A549 (cell line): Measurements from ENCODE around the gene TGFBR1. TPM values are rescaled to one million over a fixed set of nuclear protein-coding genes. Genes with fewer than 3 reads are reported as not detected.

Experiments
- ATAC-seq, 2 experiments: fragments of 200-7000 bp in 1 of 2; fragments of >200 bp in 1 of 2; cut with Nextera tagmentation in 1 of 2; cut with Tn5 transposase in 1 of 2; 3 replicates each; pipeline versions ENCODE4 v1.8.0 to v1.9.1; 2018 to 2020; ENCODE audit warnings: mild to moderate bottlenecking in 1 of 2, moderate library complexity in 1 of 2
- CTCF ChIA-PET: fragments of 300-600 bp; sonication (Branson Sonifier 250); formaldehyde crosslinking; extraction: SDS; loops from one replicate; lab custom pipeline; 2021; ENCODE audit warnings: antibody characterized with exemption, inconsistent platforms; lab: Yijun Ruan, JAX
- POLR2A ChIA-PET: fragments of 350-600 bp; formaldehyde crosslinking; extraction: SDS; loops from one replicate; lab custom pipeline; 2021; ENCODE audit warnings: antibody characterized with exemption, inconsistent platforms; lab: Yijun Ruan, JAX
- DNase-seq, 2 experiments: peaks; one replicate each; pipeline versions ENCODE4 v3.0.0 to v3.0.0-alpha.2; 2011 to 2016; ENCODE audit warnings: low read depth in 1 of 2, low spot score in 1 of 2
- FAIRE-seq: peaks from 2 replicates; lab custom pipeline; 2011; peaks lifted over from hg19 to GRCh38; lab: Jason Lieb, UNC
- H3K27ac ChIP-seq, 2 experiments: fragments of >200 bp; sonication (Bioruptor Twin); formaldehyde crosslinking; 3 replicates each; pipeline ENCODE4 v1.5.1; 2016 to 2017
- H3K4me1 ChIP-seq: fragments of >200 bp; sonication (Bioruptor Twin); formaldehyde crosslinking; 3 replicates; pipeline ENCODE4 v1.6.1; 2016
- H3K4me2 ChIP-seq: fragments of >200 bp; sonication (Bioruptor Twin); formaldehyde crosslinking; 3 replicates; pipeline ENCODE4 v1.6.1; 2016
- H3K4me3 ChIP-seq: fragments of >200 bp; sonication (Bioruptor Twin); formaldehyde crosslinking; 3 replicates; pipeline ENCODE4 v1.5.1; 2016
- H3K9me3 ChIP-seq: fragments of >200 bp; sonication (Bioruptor Twin); formaldehyde crosslinking; 3 replicates; pipeline ENCODE4 v1.6.1; 2016
- CBX8 ChIP-seq: fragments of 200-600 bp; sonication (generic); IDR thresholded peaks from 2 replicates; pipeline ENCODE4 v1.6.1; 2016
- CHD2 ChIP-seq: fragments of 150-350 bp; IDR thresholded peaks from 2 replicates; pipeline ENCODE4 v1.6.1; 2014; ENCODE audit warnings: low read length; ENCODE audit not compliant: partially characterized antibody
- EHF ChIP-seq: fragments of 250-450 bp; sonication (Bioruptor Pico); IDR thresholded peaks from 2 replicates; pipeline ENCODE4 v1.5.0; 2020; ENCODE audit warnings: mild to moderate bottlenecking
- ESRRA ChIP-seq: fragments of 150-350 bp; IDR thresholded peaks from 2 replicates; pipeline ENCODE4 v1.6.1; 2014; ENCODE audit warnings: mild to moderate bottlenecking, low read length, borderline replicate concordance
- FOXS1 ChIP-seq: fragments of 250-450 bp; sonication (Bioruptor Pico); IDR thresholded peaks from 2 replicates; pipeline ENCODE4 v1.5.0; 2020; ENCODE audit warnings: mild to moderate bottlenecking, moderate library complexity
- HDAC2 ChIP-seq: fragments of 200-600 bp; sonication (generic); IDR thresholded peaks from 2 replicates; pipeline ENCODE4 v1.6.1; 2016
- HOXA7 ChIP-seq: fragments of 250-450 bp; sonication (Bioruptor Pico); IDR thresholded peaks from 2 replicates; pipeline ENCODE4 v1.5.0; 2020; ENCODE audit warnings: mild to moderate bottlenecking, moderate library complexity
- HOXB13 ChIP-seq: fragments of 250-450 bp; sonication (Bioruptor Pico); IDR thresholded peaks from 2 replicates; pipeline ENCODE4 v1.5.0; 2020; ENCODE audit warnings: low read depth, mild to moderate bottlenecking, moderate library complexity
- JUNB ChIP-seq: fragments of >200 bp; sonication (Bioruptor Twin); formaldehyde crosslinking; IDR thresholded peaks from 2 replicates; pipeline ENCODE4 v1.6.1; 2016
- NFE2L2 ChIP-seq: fragments of 150-350 bp; conservative IDR thresholded peaks from 2 replicates; pipeline ENCODE4 v1.6.1; 2014; ENCODE audit warnings: low read length
- NPAS2 ChIP-seq: fragments of 250-450 bp; sonication (Bioruptor Pico); IDR thresholded peaks from 2 replicates; pipeline ENCODE4 v1.8.0; 2022; ENCODE audit warnings: mild to moderate bottlenecking, moderate library complexity, borderline replicate concordance
- POLR2A ChIP-seq: IDR thresholded peaks from 2 replicates; pipeline ENCODE4 v1.6.1; 2012; ENCODE audit warnings: mild to moderate bottlenecking, low read length
- RAD21 ChIP-seq, 2 experiments: fragments of >200 bp in 1 of 2; sonication (Bioruptor Twin) in 1 of 2; formaldehyde crosslinking in 1 of 2; IDR thresholded peaks in 1 of 2; conservative IDR thresholded peaks in 1 of 2; 2 replicates in 1 of 2; 3 replicates in 1 of 2; pipeline ENCODE4 v1.6.1; 2012 to 2018; ENCODE audit warnings: inconsistent platforms in 1 of 2
- RCOR1 ChIP-seq: fragments of 150-350 bp; IDR thresholded peaks from 2 replicates; pipeline ENCODE4 v1.6.1; 2014; ENCODE audit warnings: antibody characterized with exemption, low read length, low read depth
- TP53 ChIP-seq: fragments of 250-450 bp; sonication (Bioruptor Pico); IDR thresholded peaks from 2 replicates; pipeline ENCODE4 v1.5.0; 2021; ENCODE audit warnings: mild to moderate bottlenecking, moderate library complexity
- ZNF302 ChIP-seq: fragments of 250-450 bp; sonication (Bioruptor Pico); IDR thresholded peaks from 2 replicates; pipeline ENCODE4 v1.9.0; 2021; ENCODE audit warnings: inconsistent platforms, mild to moderate bottlenecking, moderate library complexity
- WGBS: methylation state at CpG from one replicate; pipeline ENCODE4 v1.1.6; 2017; ENCODE audit errors: missing lambda C conversion rate; 5-methylcytosine and 5-hydroxymethylcytosine counted together
- polyA plus RNA-seq, 4 experiments: library from polyadenylated mRNA; depleted of rRNA in 3 of 4; stranded (reverse); fragments of >200 nt; fragmentation: RNase III in 1 of 4; extraction: RNeasy Plus Mini Kit Qiagen cat#74134 plus additional on column Dnase treatment in 1 of 4; gene quantifications; 2 replicates in 3 of 4; 3 replicates in 1 of 4; pipeline ENCODE4 v1.2.3, GENCODE V29; 2011 to 2017
- TF ChIP-seq, protein P1 (sequence below): fragments of 200-600 bp; sonication (generic); IDR thresholded peaks from 2 replicates; pipeline ENCODE4 v1.6.1; 2016; ENCODE audit warnings: antibody characterized with exemption, mild to moderate bottlenecking, moderate library complexity
- TF ChIP-seq, protein P2 (sequence below): fragments of 250-450 bp; sonication (Bioruptor Pico); IDR thresholded peaks from 2 replicates; pipeline ENCODE4 v1.5.0; 2021; ENCODE audit warnings: mild to moderate bottlenecking, moderate library complexity, borderline replicate concordance
- TF ChIP-seq, protein P3 (sequence below): fragments of 150-350 bp; IDR thresholded peaks from 2 replicates; pipeline ENCODE4 v1.6.1; 2014; ENCODE audit warnings: low read depth, mild to moderate bottlenecking, low read length
- TF ChIP-seq, protein P4 (sequence below): fragments of >200 bp; sonication (Bioruptor Twin); formaldehyde crosslinking; IDR thresholded peaks from 2 replicates; pipeline ENCODE4 v1.6.1; 2016
- TF ChIP-seq, protein P5 (sequence below): IDR thresholded peaks from 2 replicates; pipeline ENCODE4 v1.6.1; 2012

The TGFBR1 gene
- polyA plus RNA-seq, 2 of the 4 experiments (the other 2 are of a cell fraction): 25.8 to 45.5 TPM

DNA sequence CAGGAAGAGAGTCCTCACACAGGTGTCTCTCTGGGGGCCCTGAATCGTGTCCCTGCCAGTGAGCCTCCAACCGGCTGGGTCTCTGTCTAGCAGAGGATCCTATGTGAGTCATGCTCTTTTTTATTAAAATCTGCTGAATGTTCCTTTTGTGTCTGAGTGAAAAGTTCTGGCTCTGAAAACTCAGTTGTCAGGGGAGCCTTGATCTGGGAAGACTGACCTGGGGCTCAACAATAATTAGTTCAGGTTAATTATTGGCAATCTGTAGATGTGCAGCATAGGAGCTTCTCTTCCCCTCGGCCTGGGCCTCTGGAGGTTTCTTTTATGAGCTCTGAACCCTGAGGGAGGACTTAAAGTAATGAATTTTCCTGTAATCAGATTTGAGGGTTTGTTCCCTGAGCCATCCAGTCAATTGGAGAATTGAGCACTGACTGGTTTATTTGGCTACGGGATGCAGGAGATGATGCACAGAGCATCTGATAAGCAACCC lies 71.7 kb downstream of the TGFBR1 start:
- no peak overlapping the region for H3K27ac ChIP-seq
- H3K9me3 ChIP-seq: no peaks in the 10 kb centered on the region
- ChIA-PET CTCF (interaction anchor here (2.1 to 6.8 kb wide), 2 partner anchors 8 to 15 kb away, joined by 8 to 59 read pairs; no protein-coding TSS in a partner anchor), POLR2A (no interaction called here)
- DNase-seq (no peak), FAIRE-seq (no peak), ATAC-seq (no peak)
- no peak overlapping the region for H3K4me3 ChIP-seq
- H3K4me1 ChIP-seq: no peaks in the 10 kb centered on the region
- no peak overlapping the region for H3K4me2 ChIP-seq
- TF ChIP-seq, protein P1, sequence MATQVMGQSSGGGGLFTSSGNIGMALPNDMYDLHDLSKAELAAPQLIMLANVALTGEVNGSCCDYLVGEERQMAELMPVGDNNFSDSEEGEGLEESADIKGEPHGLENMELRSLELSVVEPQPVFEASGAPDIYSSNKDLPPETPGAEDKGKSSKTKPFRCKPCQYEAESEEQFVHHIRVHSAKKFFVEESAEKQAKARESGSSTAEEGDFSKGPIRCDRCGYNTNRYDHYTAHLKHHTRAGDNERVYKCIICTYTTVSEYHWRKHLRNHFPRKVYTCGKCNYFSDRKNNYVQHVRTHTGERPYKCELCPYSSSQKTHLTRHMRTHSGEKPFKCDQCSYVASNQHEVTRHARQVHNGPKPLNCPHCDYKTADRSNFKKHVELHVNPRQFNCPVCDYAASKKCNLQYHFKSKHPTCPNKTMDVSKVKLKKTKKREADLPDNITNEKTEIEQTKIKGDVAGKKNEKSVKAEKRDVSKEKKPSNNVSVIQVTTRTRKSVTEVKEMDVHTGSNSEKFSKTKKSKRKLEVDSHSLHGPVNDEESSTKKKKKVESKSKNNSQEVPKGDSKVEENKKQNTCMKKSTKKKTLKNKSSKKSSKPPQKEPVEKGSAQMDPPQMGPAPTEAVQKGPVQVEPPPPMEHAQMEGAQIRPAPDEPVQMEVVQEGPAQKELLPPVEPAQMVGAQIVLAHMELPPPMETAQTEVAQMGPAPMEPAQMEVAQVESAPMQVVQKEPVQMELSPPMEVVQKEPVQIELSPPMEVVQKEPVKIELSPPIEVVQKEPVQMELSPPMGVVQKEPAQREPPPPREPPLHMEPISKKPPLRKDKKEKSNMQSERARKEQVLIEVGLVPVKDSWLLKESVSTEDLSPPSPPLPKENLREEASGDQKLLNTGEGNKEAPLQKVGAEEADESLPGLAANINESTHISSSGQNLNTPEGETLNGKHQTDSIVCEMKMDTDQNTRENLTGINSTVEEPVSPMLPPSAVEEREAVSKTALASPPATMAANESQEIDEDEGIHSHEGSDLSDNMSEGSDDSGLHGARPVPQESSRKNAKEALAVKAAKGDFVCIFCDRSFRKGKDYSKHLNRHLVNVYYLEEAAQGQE: no peak
- no peak for TF ChIP-seq RCOR1
- TF ChIP-seq HOXB13 (CRISPR knock-in tag): no peak
- TF ChIP-seq HOXA7 (CRISPR knock-in tag): no peak
- no peak for TF ChIP-seq JUNB
- TF ChIP-seq ESRRA: no peak
- TF ChIP-seq POLR2A: no peak
- TF ChIP-seq, protein P2, sequence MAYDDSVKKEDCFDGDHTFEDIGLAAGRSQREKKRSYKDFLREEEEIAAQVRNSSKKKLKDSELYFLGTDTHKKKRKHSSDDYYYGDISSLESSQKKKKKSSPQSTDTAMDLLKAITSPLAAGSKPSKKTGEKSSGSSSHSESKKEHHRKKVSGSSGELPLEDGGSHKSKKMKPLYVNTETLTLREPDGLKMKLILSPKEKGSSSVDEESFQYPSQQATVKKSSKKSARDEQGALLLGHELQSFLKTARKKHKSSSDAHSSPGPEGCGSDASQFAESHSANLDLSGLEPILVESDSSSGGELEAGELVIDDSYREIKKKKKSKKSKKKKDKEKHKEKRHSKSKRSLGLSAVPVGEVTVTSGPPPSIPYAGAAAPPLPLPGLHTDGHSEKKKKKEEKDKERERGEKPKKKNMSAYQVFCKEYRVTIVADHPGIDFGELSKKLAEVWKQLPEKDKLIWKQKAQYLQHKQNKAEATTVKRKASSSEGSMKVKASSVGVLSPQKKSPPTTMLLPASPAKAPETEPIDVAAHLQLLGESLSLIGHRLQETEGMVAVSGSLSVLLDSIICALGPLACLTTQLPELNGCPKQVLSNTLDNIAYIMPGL (CRISPR knock-in tag): no peak
- no peak for TF ChIP-seq CBX8
- TF ChIP-seq TP53 (CRISPR knock-in tag): no peak
- TF ChIP-seq NPAS2 (CRISPR knock-in tag): no peak
- 44% methylated on average over 4 of the region's 4 CpGs for WGBS

DNA sequence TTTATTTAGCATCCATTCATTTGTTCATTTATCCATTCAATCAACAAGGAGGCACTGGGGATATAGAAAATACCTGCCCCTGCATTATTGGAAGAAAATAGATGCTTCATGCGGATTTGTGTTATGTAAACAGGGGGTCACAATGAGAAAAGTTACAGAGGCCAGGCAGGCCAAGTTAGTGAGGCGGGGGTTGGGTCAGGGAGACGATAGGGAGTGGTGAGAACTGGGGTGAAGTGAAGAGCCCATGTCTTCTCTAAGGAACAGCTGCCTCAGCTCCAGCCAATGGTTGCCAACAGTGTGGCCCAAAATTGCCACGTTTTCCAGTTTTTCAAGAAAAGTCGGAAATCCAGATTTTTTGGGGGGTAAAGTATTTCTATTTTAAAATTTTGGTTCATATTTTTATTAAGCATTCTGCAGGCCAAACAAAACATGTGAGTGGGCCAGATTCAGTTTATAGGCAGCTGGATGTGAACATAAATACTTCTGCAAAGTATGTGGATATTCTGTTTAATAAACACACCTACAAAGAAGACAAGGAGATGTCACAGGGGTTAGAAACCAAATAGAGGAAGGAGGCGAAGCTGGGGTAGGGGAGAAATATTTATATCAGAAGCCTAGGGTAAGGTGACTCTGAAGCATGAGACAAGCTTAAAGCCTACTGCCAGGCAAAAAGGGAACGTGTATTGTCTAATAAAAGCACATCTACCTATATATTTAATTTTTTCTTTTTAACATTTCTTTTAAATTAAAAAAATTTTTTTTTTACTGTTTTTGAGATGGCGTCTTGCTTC lies 72.9 kb downstream of the TGFBR1 start:
- H3K4me1 ChIP-seq: no peaks in the 10 kb centered on the region
- no peak for TF ChIP-seq HOXA7 (CRISPR knock-in tag)
- TF ChIP-seq NPAS2 (CRISPR knock-in tag): no peak
- TF ChIP-seq, protein P3, sequence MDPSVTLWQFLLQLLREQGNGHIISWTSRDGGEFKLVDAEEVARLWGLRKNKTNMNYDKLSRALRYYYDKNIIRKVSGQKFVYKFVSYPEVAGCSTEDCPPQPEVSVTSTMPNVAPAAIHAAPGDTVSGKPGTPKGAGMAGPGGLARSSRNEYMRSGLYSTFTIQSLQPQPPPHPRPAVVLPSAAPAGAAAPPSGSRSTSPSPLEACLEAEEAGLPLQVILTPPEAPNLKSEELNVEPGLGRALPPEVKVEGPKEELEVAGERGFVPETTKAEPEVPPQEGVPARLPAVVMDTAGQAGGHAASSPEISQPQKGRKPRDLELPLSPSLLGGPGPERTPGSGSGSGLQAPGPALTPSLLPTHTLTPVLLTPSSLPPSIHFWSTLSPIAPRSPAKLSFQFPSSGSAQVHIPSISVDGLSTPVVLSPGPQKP: no peak
- no peak for TF ChIP-seq NFE2L2
- TF ChIP-seq, protein P4, sequence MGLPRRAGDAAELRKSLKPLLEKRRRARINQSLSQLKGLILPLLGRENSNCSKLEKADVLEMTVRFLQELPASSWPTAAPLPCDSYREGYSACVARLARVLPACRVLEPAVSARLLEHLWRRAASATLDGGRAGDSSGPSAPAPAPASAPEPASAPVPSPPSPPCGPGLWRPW: no peak
- no peak for TF ChIP-seq TP53 (CRISPR knock-in tag)
- no peak for TF ChIP-seq CHD2
- no peak for TF ChIP-seq FOXS1
- TF ChIP-seq, protein P5, sequence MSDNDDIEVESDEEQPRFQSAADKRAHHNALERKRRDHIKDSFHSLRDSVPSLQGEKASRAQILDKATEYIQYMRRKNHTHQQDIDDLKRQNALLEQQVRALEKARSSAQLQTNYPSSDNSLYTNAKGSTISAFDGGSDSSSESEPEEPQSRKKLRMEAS: no peak
- TF ChIP-seq, protein P2 (CRISPR knock-in tag): no peak
- TF ChIP-seq ZNF302 (CRISPR knock-in tag): no peak
- TF ChIP-seq EHF (CRISPR knock-in tag): no peak
- TF ChIP-seq RAD21 (conservative IDR thresholded peaks at IDR 0.05 in 1 of 2, IDR thresholded peaks at IDR 0.05 in 1 of 2): no peak
- no peak for TF ChIP-seq HDAC2
- TF ChIP-seq, all 56 proteins: peak for 0
- POLR2A ChIA-PET: no interaction called here
- ATAC-seq (no peak), FAIRE-seq (no peak), DNase-seq (no peak)
- Histone ChIP-seq H3K4me3 (no peak overlapping the region), H3K9me3 (no peaks in the 10 kb centered on the region), H3K4me2 (no peak overlapping the region), H3K27ac (no peak overlapping the region)
- WGBS: 72% methylated on average over 8 of the region's 8 CpGs
- CTCF ChIA-PET: interaction anchor here (1.1 to 1.4 kb wide), 3 partner anchors 7 to 15 kb away, joined by 3 to 6 read pairs (median 4); no protein-coding TSS in a partner anchor
